ENCODE measurements around the gene SCAF1. TPM values are rescaled to one million over a fixed set of nuclear protein-coding genes. Genes with fewer than 3 reads are reported as not detected.

Gene SCAF1
- total RNA-seq, 3 donors from 2014 or later (not counting 1 experiment from before 2014, with no cell fraction given), result 38.9 to 46.2 (median 44.9) TPM

- H3K9me3 Mint-ChIP-seq, result no peaks in the 10 kb centered on the region
- no peak within 1 kb of the TSS for H3K27ac ChIP-seq (ENCODE audit: low read length)
- ATAC-seq, result peak; percentile 31 to 71 (median 63)
Measured at GRCh38 chr19:49690656-49691242, 48.7 kb downstream of the SCAF1 start, which contains the start of gene CPT1C. TSS of gene CPT1C (plus strand) at chr19:49691116. CDS start at chr19:49692253, 1,137 bp downstream.

GRCh38 chr19:49691243-49692146, 49.5 kb downstream of the SCAF1 start:
- no peaks in the 10 kb centered on the region for H3K36me3 Mint-ChIP-seq
- ATAC-seq, result peak in 2 of 3 donors; percentile 29 to 46

More at GRCh38 chr19:49690656-49691242, 48.7 kb downstream of the SCAF1 start, which contains the start of gene CPT1C:
- Histone ChIP-seq H3K4me1 (ENCODE audit: control insufficient read depth, insufficient read depth, low read length) (peaks cover 27% of the 10 kb centered on the region), H3K4me3 (ENCODE audit: low read length) (peak within 1 kb of the TSS; percentile 27), H3K36me3 (ENCODE audit: control insufficient read depth, insufficient read depth, low read length) (peaks cover 9% of the 10 kb centered on the region), H3K9me3 (ENCODE audit: control insufficient read depth, insufficient read depth, low read length) (no peaks in the 10 kb centered on the region), H3K27me3 (ENCODE audit: control insufficient read depth, insufficient read depth, low read length) (peaks cover 26% of the 10 kb centered on the region)
- peak within 1 kb of the TSS; percentile 95 for H3K4me3 Mint-ChIP-seq
- intact Hi-C loops (cut with micrococcal nuclease), result no loop called here
- H3K4me1 Mint-ChIP-seq, result peaks cover 15 to 34% of the 10 kb centered on the region in 2 donors
- H3K36me3 Mint-ChIP-seq, result no peaks in the 10 kb centered on the region
- 6% methylated on average over 38 of the region's 38 CpGs for WGBS (ENCODE audit: insufficient coverage)
- peak in 1 of 2 donors; percentile 70 for DNase-seq
- peak within 1 kb of the TSS; percentile 51 to 79 for H3K27ac Mint-ChIP-seq
- peaks cover 17 to 27% of the 10 kb centered on the region in 2 donors for H3K27me3 Mint-ChIP-seq (ENCODE audit: low read depth in 2 of 2)
- no peak for TF ChIP-seq CTCF (IDR thresholded peaks at IDR 0.05)

GRCh38 chr19:49692147-49692506, 50.1 kb downstream of the SCAF1 start:
- no peak overlapping the region for H3K4me3 Mint-ChIP-seq
- intact Hi-C loops (cut with micrococcal nuclease), result no loop called here
- H3K9me3 Mint-ChIP-seq, result no peaks in the 10 kb centered on the region

More at GRCh38 chr19:49691243-49692146, 49.5 kb downstream of the SCAF1 start:
- peaks cover 3% of the 10 kb centered on the region for H3K36me3 ChIP-seq (ENCODE audit: control insufficient read depth, insufficient read depth, low read length)
- DNase-seq, result peak in 1 of 2 donors; percentile 61
- H3K27me3 Mint-ChIP-seq (ENCODE audit: low read depth in 2 of 2), result peaks cover 17 to 27% of the 10 kb centered on the region in 2 donors
- H3K4me1 Mint-ChIP-seq, result peaks cover 15 to 33% of the 10 kb centered on the region in 2 donors
- H3K4me3 Mint-ChIP-seq, result peak overlapping the region; percentile 95
- no peak overlapping the region for H3K27ac ChIP-seq (ENCODE audit: low read length)
- peak overlapping the region; percentile 51 to 79 for H3K27ac Mint-ChIP-seq
- no peak for TF ChIP-seq CTCF (IDR thresholded peaks at IDR 0.05)
- H3K4me1 ChIP-seq (ENCODE audit: control insufficient read depth, insufficient read depth, low read length), result peaks cover 27% of the 10 kb centered on the region
- no peaks in the 10 kb centered on the region for H3K9me3 Mint-ChIP-seq
- intact Hi-C loops (cut with micrococcal nuclease), result no loop called here
- no peaks in the 10 kb centered on the region for H3K9me3 ChIP-seq (ENCODE audit: control insufficient read depth, insufficient read depth, low read length)
- WGBS (ENCODE audit: insufficient coverage), result 22% methylated on average over 37 of the region's 39 CpGs
- H3K4me3 ChIP-seq (ENCODE audit: low read length), result peak overlapping the region; percentile 27
- peaks cover 26% of the 10 kb centered on the region for H3K27me3 ChIP-seq (ENCODE audit: control insufficient read depth, insufficient read depth, low read length)

More at GRCh38 chr19:49692147-49692506, 50.1 kb downstream of the SCAF1 start:
- Histone ChIP-seq H3K27me3 (ENCODE audit: control insufficient read depth, insufficient read depth, low read length) (peaks cover 26% of the 10 kb centered on the region), H3K9me3 (ENCODE audit: control insufficient read depth, insufficient read depth, low read length) (no peaks in the 10 kb centered on the region), H3K36me3 (ENCODE audit: control insufficient read depth, insufficient read depth, low read length) (peaks cover 3% of the 10 kb centered on the region), H3K4me1 (ENCODE audit: control insufficient read depth, insufficient read depth, low read length) (peaks cover 27% of the 10 kb centered on the region), H3K4me3 (ENCODE audit: low read length) (no peak overlapping the region), H3K27ac (ENCODE audit: low read length) (no peak overlapping the region)
- ATAC-seq, result no peak
- TF ChIP-seq CTCF (IDR thresholded peaks at IDR 0.05), result no peak
- Mint-ChIP-seq H3K27ac (no peak overlapping the region), H3K4me1 (peaks cover 15 to 30% of the 10 kb centered on the region in 2 donors), H3K36me3 (no peaks in the 10 kb centered on the region), H3K27me3 (ENCODE audit: low read depth in 2 of 2) (peaks cover 17 to 27% of the 10 kb centered on the region in 2 donors)
- 92% methylated on average over 16 of the region's 16 CpGs for WGBS (ENCODE audit: insufficient coverage)
- no peak for DNase-seq

Data from natural killer cell (primary cell).